GM20000 (cell line): ENCODE results near the gene SPATA22.
"Not testable (repeated sequence)": the region's sequence is repeated elsewhere in the genome, so short reads cannot be mapped to it uniquely, and the experiment has no call there.

Experiments
- DNase-seq: peaks from one replicate; pipeline ENCODE4 v3.0.0; 2012; ENCODE audit warnings: low spot score
- TF ChIP-seq, protein P1 (sequence below): IDR thresholded peaks from 2 replicates; pipeline ENCODE4 v1.5.1; 2012; ENCODE audit warnings: mild to moderate bottlenecking, control low read depth; ENCODE audit errors: extremely low read depth, missing control alignments

SPATA22 gene

DNA sequence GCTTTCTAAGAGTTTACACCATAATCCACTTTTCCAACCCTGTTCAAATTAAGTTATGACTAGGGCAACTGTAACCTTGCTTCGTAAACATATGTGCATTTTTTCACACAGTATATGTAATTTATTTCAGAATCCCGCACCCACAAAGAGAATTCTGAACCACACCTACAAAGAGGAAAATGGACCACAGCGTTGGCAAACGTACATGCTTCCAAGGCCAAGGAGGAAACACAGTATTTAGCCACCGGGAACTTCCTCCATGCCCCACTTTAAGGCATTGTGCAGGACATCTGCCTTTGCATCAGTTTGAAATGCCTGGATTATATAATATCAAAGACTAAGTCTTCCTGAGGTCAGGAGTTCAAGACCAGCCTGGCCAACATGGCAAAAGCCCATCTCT is 2.1 kb downstream of the SPATA22 start:
- TF ChIP-seq, protein P1, sequence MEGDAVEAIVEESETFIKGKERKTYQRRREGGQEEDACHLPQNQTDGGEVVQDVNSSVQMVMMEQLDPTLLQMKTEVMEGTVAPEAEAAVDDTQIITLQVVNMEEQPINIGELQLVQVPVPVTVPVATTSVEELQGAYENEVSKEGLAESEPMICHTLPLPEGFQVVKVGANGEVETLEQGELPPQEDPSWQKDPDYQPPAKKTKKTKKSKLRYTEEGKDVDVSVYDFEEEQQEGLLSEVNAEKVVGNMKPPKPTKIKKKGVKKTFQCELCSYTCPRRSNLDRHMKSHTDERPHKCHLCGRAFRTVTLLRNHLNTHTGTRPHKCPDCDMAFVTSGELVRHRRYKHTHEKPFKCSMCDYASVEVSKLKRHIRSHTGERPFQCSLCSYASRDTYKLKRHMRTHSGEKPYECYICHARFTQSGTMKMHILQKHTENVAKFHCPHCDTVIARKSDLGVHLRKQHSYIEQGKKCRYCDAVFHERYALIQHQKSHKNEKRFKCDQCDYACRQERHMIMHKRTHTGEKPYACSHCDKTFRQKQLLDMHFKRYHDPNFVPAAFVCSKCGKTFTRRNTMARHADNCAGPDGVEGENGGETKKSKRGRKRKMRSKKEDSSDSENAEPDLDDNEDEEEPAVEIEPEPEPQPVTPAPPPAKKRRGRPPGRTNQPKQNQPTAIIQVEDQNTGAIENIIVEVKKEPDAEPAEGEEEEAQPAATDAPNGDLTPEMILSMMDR, result no peak
- DNase-seq, result no peak

DNA sequence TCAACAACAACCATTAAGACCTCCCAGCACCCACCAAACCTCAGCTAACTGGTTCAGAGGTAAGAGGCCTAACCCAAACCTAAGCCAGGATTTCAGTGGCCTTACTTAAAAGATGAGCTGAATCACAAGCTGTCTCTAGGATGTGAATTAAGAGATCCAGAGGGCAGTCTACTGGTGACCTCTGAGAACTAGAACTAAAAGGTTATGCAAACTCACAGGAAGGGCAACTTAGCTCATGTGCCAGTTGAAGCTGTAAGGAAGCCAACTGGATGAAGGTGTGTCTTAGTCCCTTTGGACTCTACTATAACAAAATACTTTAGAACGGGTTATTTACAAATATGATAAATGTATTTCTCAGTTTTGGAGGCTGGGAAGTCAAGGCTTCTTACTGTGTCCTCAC is 5.3 kb downstream of the SPATA22 start:
- DNase-seq, result not testable (repeated sequence)

DNA sequence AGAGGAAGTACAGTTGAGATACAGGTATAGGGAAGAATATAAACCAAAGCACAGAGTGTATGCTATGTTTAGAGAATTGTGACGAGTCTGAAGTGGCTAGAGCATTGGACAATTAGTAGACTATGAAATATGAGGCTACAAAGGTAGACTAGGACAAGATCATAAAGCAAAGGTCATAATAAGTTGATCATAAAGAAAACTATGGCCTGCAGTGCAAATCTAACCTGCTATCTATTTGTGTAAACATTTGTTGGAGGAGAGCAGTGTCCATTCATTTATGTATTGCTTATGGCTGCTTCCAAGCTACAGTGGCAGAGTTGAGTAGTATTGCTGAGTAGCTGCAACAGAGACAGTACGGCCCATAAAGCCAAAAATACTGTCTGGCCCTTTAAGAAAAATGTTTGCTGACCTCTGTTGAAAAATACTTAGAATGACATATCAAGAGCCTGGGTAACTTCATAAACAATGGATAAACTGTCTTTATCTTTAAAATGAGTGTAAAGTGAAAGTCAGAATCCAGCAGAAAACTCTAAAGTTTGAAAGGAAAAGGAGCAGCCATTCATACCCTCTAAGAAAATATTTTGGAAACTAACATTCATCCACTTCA is 23.5 kb downstream of the SPATA22 start:
- TF ChIP-seq, protein P1, result no peak
- DNase-seq, result no peak

DNA sequence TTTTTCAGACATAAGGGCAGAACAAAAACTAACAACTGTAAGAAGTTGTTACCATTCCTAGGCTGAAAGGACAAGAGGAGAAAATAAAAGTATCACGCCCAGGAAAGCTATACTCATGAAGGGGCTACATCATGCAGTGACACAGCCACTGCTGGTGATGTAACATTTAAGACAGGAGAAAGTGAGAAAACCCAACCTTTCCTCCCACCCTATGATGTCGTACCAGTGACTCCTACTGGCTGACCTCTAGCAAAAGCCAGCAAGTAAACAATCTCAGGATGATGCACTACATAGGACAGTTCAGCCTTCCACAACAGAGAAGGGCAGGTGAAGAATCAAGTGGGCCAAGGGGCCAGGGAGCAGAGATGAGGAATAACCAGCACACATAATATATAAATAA is 24.0 kb downstream of the SPATA22 start:
- no peak for DNase-seq

DNA sequence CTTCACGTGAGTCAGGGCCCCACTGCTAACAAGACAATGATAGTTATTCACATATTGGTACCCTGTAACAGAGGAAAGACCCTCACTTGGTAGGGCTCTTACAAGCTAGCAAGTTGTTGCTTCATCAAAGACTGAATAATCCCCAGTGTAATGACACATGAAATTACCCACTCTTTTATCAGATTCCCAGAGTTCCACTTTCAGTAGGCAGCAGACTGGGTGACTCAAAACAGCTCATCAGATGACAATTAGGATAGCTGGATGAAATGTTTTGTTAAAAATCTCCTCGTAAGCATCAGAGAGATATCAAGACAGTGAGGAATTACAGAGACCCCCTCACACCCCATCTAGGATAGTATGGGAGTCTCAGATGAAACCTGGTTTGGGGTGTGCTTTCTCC is 31.2 kb downstream of the SPATA22 start:
- TF ChIP-seq, protein P1, result no peak
- no peak for DNase-seq

More for the DNA sequence above, 24.0 kb downstream of the SPATA22 start:
- TF ChIP-seq, protein P1, result no peak

DNA sequence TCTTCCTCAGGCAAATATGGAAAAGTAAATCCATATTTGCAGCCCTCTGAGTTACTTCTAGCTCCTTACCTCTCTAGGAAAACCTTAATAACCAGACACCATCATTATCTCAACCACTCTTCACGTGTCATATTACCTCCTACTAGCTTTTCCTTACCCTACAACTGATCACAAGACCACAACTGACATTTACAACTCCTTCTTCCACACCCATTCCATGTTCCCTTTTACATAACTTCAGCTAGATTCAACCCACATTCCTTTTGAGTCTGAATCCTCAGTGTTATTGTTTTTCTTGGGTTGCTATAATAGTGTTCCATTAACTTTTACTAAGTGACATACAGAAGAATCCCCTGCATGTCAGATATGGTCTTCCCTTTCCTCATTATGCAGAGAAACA is 33.3 kb downstream of the SPATA22 start:
- no peak for DNase-seq
- TF ChIP-seq, protein P1, result no peak

DNA sequence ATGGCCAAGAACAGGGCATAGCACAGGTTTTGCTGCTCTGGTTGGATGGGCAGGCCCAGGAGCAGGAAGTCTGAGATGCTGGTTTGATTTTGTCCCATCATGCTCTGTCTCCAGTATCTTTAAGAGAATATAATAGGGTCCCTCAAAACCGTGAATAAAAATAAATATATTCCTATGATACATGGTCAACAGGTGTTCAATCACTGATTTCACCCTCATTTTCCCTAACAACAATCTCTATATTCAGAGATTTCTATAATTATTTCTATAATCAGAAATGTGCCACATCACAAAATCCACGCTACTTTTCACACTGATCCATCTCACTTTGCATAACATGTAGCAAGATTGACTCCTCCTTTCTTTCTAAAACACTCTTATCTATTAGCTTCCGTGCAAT is 37.9 kb downstream of the SPATA22 start, which contains the start of gene OR1E2:
TSS of gene OR1E2 (minus strand) at position 101 of the 400 bp plus-strand sequence. CDS start at position 101, 0 bp downstream.
- TF ChIP-seq, protein P1, result no peak
- DNase-seq, result no peak

DNA sequence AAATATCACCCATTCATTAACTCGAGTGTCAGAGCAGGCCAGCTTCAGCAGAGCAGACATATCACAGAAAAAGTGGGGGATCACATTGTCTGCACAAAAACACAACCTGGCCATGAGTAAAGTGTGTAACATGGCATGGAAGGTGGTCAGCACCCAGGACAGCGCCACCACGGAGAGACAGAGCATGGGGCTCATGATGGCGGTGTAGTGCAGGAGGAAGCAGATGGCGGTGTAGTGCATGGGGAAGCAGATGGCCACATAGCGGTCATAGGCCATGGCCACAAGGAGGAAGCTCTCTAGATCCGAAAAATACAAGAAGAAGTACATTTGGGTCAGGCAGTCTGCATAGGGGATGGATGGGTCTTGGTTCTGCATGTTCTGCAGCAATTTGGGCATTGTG is 38.4 kb downstream of the SPATA22 start:
- DNase-seq, result not testable (repeated sequence)
